Smooth muscle cell (in vitro differentiated cells): Measurements from ENCODE around the gene ANKRD33B. TPM values are rescaled to one million over a fixed set of nuclear protein-coding genes. Genes with fewer than 3 reads are reported as not detected.

Experiments
- DNase-seq: peaks from one replicate; lab custom pipeline; 2025; ENCODE audit not compliant: unreplicated experiment; lab: John Stamatoyannopoulos, UW
- H2AFZ ChIP-seq: fragments of 200-600 bp; sonication (generic); 2 replicates; pipeline ENCODE4 v1.6.0; 2016; ENCODE audit warnings: antibody characterized with exemption, low read depth, mild to moderate bottlenecking
- H3F3A ChIP-seq: fragments of 200-600 bp; sonication (generic); 2 replicates; pipeline ENCODE4 v1.6.0; 2017; ENCODE audit warnings: antibody characterized with exemption, low read depth
- H3K27ac ChIP-seq: fragments of 200-600 bp; sonication (generic); 2 replicates; pipeline ENCODE4 v1.5.1; 2016; ENCODE audit warnings: low read depth, mild to moderate bottlenecking
- H3K27me3 ChIP-seq: fragments of 200-600 bp; sonication (generic); 2 replicates; pipeline ENCODE4 v1.6.1; 2016; ENCODE audit warnings: low read depth, mild to moderate bottlenecking
- H3K36me3 ChIP-seq: fragments of 200-600 bp; sonication (generic); 2 replicates; pipeline ENCODE4 v1.5.1; 2016; ENCODE audit warnings: low read depth
- H3K4me1 ChIP-seq: fragments of 200-600 bp; sonication (generic); 2 replicates; pipeline ENCODE4 v1.5.1; 2016; ENCODE audit warnings: low read depth
- H3K4me2 ChIP-seq: fragments of 200-600 bp; sonication (generic); 2 replicates; pipeline ENCODE4 v1.6.0; 2016; ENCODE audit warnings: mild to moderate bottlenecking
- H3K4me3 ChIP-seq: fragments of 200-600 bp; sonication (generic); 2 replicates; pipeline ENCODE4 v1.5.1; 2016; ENCODE audit warnings: mild to moderate bottlenecking
- H3K79me2 ChIP-seq: fragments of 200-600 bp; sonication (generic); 2 replicates; pipeline ENCODE4 v1.6.0; 2016; ENCODE audit warnings: low read depth, mild to moderate bottlenecking
- H3K9ac ChIP-seq: fragments of 200-600 bp; sonication (generic); 2 replicates; pipeline ENCODE4 v1.6.0; 2016; ENCODE audit warnings: low read depth
- H3K9me3 ChIP-seq: fragments of 200-600 bp; sonication (generic); replicated peaks from 2 replicates; pipeline ENCODE4 v1.5.1; 2016; ENCODE audit warnings: low read depth
- H4K20me1 ChIP-seq: fragments of 200-600 bp; sonication (generic); 2 replicates; pipeline ENCODE4 v1.6.0; 2016; ENCODE audit warnings: low read depth
- WGBS: methylation state at CpG from one replicate; pipeline ENCODE4 v1.1.7; 2016; ENCODE audit warnings: low lambda C conversion rate; 5-methylcytosine and 5-hydroxymethylcytosine counted together
- polyA plus RNA-seq: library from polyadenylated mRNA; unstranded; fragments of >200 nt; fragmentation: Nextera tagmentation; extraction: Ambion mirVana; gene quantifications from 2 replicates; pipeline ENCODE4 v1.2.1, GENCODE V29; 2016
- total RNA-seq: library from RNA; depleted of rRNA; stranded (reverse); fragments of >200 nt; gene quantifications from 2 replicates; pipeline ENCODE4 v1.2.3, GENCODE V29; 2014
- TF ChIP-seq, protein P1 (sequence below): fragments of 200-600 bp; sonication (generic); IDR thresholded peaks from 2 replicates; pipeline ENCODE4 v1.5.1; 2017; ENCODE audit warnings: borderline replicate concordance, mild to moderate bottlenecking, antibody characterized with exemption; ENCODE audit not compliant: insufficient read depth, poor library complexity, severe bottlenecking

The ANKRD33B gene
- total and polyA plus RNA-seq, 2 experiments from 2014 or later = 1.2 to 2.2 TPM

DNA sequence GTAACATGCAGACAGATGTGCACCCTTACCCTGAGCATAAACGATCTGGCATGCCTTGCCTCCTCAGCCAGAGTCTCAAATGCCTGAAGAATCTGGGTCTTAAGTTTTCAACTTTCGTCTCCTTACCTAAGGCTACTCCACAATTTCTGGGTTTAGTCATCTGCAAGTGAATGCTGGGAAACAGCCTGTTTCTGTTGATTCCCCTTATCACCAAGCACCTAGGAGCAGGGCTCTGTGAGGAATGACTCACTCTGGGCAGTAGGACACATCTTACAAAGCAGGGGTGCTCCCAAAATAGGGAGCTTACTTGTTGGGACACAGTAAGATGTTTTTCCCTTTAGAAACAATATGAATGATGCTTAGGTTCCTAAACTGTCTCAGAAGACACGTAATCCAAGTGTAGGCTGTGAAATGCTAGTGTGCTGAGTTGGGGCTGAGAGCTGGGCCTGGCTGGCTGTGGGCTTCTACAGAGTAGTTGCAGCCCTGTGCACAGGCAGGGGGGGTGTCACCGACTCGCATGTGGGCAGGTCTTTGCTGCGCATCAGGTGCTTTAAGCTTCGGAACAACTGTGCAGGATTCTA, 139.1 kb downstream of the ANKRD33B start:
- H3K27ac ChIP-seq = peak overlapping the region; percentile 89
- 42% methylated on average over 7 of the region's 7 CpGs for WGBS
- no peaks in the 10 kb centered on the region for H3K27me3 ChIP-seq
- no peak overlapping the region for H2AFZ ChIP-seq
- peaks cover 25% of the 10 kb centered on the region for H3K79me2 ChIP-seq
- no peak overlapping the region for H3K4me3 ChIP-seq
- no peaks in the 10 kb centered on the region for H3K36me3 ChIP-seq
- no peak overlapping the region for H3K9ac ChIP-seq
- peaks cover 25% of the 10 kb centered on the region for H3F3A ChIP-seq
- H4K20me1 ChIP-seq = peaks cover 99% of the 10 kb centered on the region
- no peaks in the 10 kb centered on the region for H3K4me1 ChIP-seq
- peak overlapping the region; percentile 73 for H3K4me2 ChIP-seq
- H3K9me3 ChIP-seq = no peaks in the 10 kb centered on the region
- TF ChIP-seq, protein P1, sequence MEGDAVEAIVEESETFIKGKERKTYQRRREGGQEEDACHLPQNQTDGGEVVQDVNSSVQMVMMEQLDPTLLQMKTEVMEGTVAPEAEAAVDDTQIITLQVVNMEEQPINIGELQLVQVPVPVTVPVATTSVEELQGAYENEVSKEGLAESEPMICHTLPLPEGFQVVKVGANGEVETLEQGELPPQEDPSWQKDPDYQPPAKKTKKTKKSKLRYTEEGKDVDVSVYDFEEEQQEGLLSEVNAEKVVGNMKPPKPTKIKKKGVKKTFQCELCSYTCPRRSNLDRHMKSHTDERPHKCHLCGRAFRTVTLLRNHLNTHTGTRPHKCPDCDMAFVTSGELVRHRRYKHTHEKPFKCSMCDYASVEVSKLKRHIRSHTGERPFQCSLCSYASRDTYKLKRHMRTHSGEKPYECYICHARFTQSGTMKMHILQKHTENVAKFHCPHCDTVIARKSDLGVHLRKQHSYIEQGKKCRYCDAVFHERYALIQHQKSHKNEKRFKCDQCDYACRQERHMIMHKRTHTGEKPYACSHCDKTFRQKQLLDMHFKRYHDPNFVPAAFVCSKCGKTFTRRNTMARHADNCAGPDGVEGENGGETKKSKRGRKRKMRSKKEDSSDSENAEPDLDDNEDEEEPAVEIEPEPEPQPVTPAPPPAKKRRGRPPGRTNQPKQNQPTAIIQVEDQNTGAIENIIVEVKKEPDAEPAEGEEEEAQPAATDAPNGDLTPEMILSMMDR = no peak
- DNase-seq = no peak

DNA sequence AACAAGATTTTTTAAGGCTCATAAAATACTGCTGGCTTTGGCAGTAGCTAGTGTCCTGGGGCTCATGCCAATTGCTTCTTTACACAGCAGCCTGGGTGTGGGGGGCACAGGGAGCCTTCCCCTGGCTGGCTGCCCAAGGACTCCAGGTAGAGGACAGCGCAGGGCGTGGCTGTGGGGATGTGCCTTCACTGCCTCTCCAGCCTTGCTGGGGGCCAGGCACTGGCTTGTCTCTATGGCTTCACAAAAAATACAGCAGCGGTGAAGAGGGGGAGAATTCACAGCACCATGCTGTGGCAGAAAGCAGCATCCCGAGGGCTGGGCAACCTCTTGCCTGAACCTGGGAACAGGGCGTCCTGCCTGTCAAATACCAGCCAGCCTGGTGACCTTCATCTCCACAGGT, 139.8 kb downstream of the ANKRD33B start:
- H3K4me2 ChIP-seq = peak overlapping the region; percentile 73
- TF ChIP-seq, protein P1 = no peak
- H3K4me3 ChIP-seq = no peak overlapping the region
- 94% methylated on average over 5 of the region's 5 CpGs for WGBS
- no peaks in the 10 kb centered on the region for H3K36me3 ChIP-seq
- DNase-seq = no peak
- H3K27ac ChIP-seq = peak overlapping the region; percentile 89
- no peak overlapping the region for H3K9ac ChIP-seq
- peaks cover 99% of the 10 kb centered on the region for H4K20me1 ChIP-seq
- peaks cover 25% of the 10 kb centered on the region for H3F3A ChIP-seq
- no peak overlapping the region for H2AFZ ChIP-seq
- H3K9me3 ChIP-seq = no peaks in the 10 kb centered on the region
- H3K4me1 ChIP-seq = no peaks in the 10 kb centered on the region
- H3K27me3 ChIP-seq = no peaks in the 10 kb centered on the region
- peaks cover 21% of the 10 kb centered on the region for H3K79me2 ChIP-seq

DNA sequence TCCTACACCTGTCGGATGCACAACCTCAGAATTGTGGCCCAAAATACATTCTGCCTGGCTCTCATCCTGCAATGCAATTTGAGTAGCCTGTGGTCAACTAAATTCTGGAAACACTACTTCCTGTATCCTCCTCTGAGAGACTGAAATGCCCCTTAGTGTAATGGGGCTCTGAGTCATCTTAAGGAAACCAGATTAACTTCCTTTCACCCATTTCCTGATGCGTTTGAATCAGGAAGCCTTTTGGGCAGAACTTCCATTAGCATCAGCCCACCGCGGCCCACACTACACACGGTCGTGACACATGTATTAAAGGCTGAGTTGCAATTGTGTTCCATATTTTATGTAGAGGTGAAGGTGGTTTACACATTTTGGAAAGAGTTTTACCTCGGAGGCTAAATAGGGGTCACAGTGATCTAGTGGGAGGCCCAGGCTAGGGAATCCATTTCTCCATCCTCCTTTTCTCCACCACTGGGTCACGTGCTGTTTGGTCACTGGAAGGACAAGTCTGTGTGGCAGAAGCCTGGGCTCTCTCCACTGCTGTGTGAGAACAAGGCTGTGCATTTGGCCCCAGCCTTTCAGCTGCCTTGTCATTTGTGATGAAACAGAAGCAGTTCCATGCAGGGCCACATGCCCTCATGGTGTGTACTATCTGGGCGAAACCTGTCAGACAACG, 141.2 kb downstream of the ANKRD33B start:
- Histone ChIP-seq H3K4me3 (no peak overlapping the region), H3K79me2 (peaks cover 8% of the 10 kb centered on the region), H3K9me3 (no peaks in the 10 kb centered on the region), H4K20me1 (peaks cover 99% of the 10 kb centered on the region), H2AFZ (no peak overlapping the region), H3K4me2 (no peak overlapping the region), H3F3A (peaks cover 25% of the 10 kb centered on the region), H3K36me3 (no peaks in the 10 kb centered on the region), H3K9ac (no peak overlapping the region), H3K27me3 (no peaks in the 10 kb centered on the region), H3K27ac (peak overlapping the region; percentile 89), H3K4me1 (no peaks in the 10 kb centered on the region)
- DNase-seq = no peak
- 75% methylated on average over 10 of the region's 10 CpGs for WGBS
- TF ChIP-seq, protein P1 = no peak
